Epithelial cell of esophagus (primary cell): ENCODE data around the gene GATA5.

ENCODE experiments used
- DNase-seq: peaks from one replicate; pipeline ENCODE4 v3.0.0; 2010; ENCODE audit warnings: low read depth
- H3K4me3 ChIP-seq: 2 replicates; pipeline ENCODE4 v1.5.1; 2011; ENCODE audit warnings: mild to moderate bottlenecking, low read length, control low read depth
- CTCF ChIP-seq: IDR thresholded peaks from 2 replicates; pipeline ENCODE4 v1.5.1; 2011; ENCODE audit warnings: low read depth, mild to moderate bottlenecking, low read length, control low read depth, inconsistent platforms; ENCODE audit not compliant: insufficient read depth; ENCODE audit errors: missing control alignments

GATA5 gene

GRCh38 chr20:62506087-62506486 lies 30.3 kb upstream of the GATA5 start:
- no peak for TF ChIP-seq CTCF
- no peak overlapping the region for H3K4me3 ChIP-seq

GRCh38 chr20:62505337-62506045 lies 29.7 kb upstream of the GATA5 start:
- DNase-seq: no peak
- no peak overlapping the region for H3K4me3 ChIP-seq
- no peak for TF ChIP-seq CTCF

More at GRCh38 chr20:62506087-62506486, 30.3 kb upstream of the GATA5 start:
- DNase-seq: no peak

- H3K4me3 ChIP-seq: no peak overlapping the region
- no peak for DNase-seq
- TF ChIP-seq CTCF: no peak
Measured at GRCh38 chr20:62504323-62504722, 28.5 kb upstream of the GATA5 start.

- H3K4me3 ChIP-seq: no peak overlapping the region
- no peak for TF ChIP-seq CTCF
- no peak for DNase-seq
Measured at GRCh38 chr20:62503401-62504178, 27.8 kb upstream of the GATA5 start.

GRCh38 chr20:62502496-62503095 lies 26.8 kb upstream of the GATA5 start:
- no peak for DNase-seq
- H3K4me3 ChIP-seq: no peak overlapping the region
- TF ChIP-seq CTCF: no peak

GRCh38 chr20:62501801-62502495 lies 26.2 kb upstream of the GATA5 start:
- H3K4me3 ChIP-seq: no peak overlapping the region
- peak; percentile 86 for DNase-seq
- no peak for TF ChIP-seq CTCF
